Mesenchymal stem cell (in vitro differentiated cells and primary cell): Measurements from ENCODE around the gene FAM200B.

Source experiments
- DNase-seq: peaks from one replicate; pipeline ENCODE4 v3.0.0-alpha.2; 2013
- H2AFZ ChIP-seq: one replicate; pipeline ENCODE4 v1.6.1; 2013; ENCODE audit warnings: low read depth, mild to moderate bottlenecking, control low read depth, inconsistent platforms, low read length, moderate library complexity
- H2AK5ac ChIP-seq: 2 replicates; pipeline ENCODE4 v1.6.1; 2013; ENCODE audit warnings: low read length, moderate library complexity, mild to moderate bottlenecking, inconsistent platforms; ENCODE audit not compliant: severe bottlenecking
- H2BK120ac ChIP-seq: one replicate; pipeline ENCODE4 v1.6.1; 2013; ENCODE audit warnings: low read depth, mild to moderate bottlenecking, inconsistent platforms, low read length, moderate library complexity
- H2BK12ac ChIP-seq, 2 experiments: one replicate each; pipeline ENCODE4 v1.6.1; 2013; ENCODE audit warnings: inconsistent platforms in 2 of 2, low read length in 2 of 2, mild to moderate bottlenecking in 2 of 2, moderate library complexity in 2 of 2, control low read depth in 1 of 2
- H2BK15ac ChIP-seq: one replicate; pipeline ENCODE4 v1.6.1; 2013; ENCODE audit warnings: mild to moderate bottlenecking, low read depth, inconsistent platforms; ENCODE audit not compliant: poor library complexity, severe bottlenecking
- H2BK5ac ChIP-seq: 2 replicates; pipeline ENCODE4 v1.6.1; 2013; ENCODE audit warnings: low read depth, mild to moderate bottlenecking, low read length, control low read depth, inconsistent platforms; ENCODE audit not compliant: poor library complexity, severe bottlenecking
- H3K14ac ChIP-seq, 2 experiments: one replicate each; pipeline ENCODE4 v1.6.1; 2013; ENCODE audit warnings: inconsistent platforms in 2 of 2, low read length in 2 of 2, control low read depth in 1 of 2, mild to moderate bottlenecking in 1 of 2, moderate library complexity in 1 of 2
- H3K18ac ChIP-seq, 2 experiments: one replicate each; pipeline ENCODE4 v1.6.1; 2013; ENCODE audit warnings: inconsistent platforms in 2 of 2, low read length in 2 of 2, control low read depth in 1 of 2, low read depth in 1 of 2, mild to moderate bottlenecking in 1 of 2
- H3K23ac ChIP-seq, 2 experiments: one replicate each; pipeline ENCODE4 v1.6.1; 2013; ENCODE audit warnings: inconsistent platforms in 2 of 2, low read length in 2 of 2, mild to moderate bottlenecking in 2 of 2, moderate library complexity in 2 of 2, control low read depth in 1 of 2
- H3K27ac ChIP-seq: 2 replicates; pipeline ENCODE4 v1.5.1; 2013; ENCODE audit warnings: mild to moderate bottlenecking, moderate library complexity, low read length, control low read depth, inconsistent platforms; ENCODE audit not compliant: poor library complexity, severe bottlenecking
- H3K27me3 ChIP-seq, 2 experiments: 2 replicates each; pipeline versions ENCODE4 v1.6.1 to v1.7.0; 2013; ENCODE audit warnings: low read length in 2 of 2, mild to moderate bottlenecking in 2 of 2, moderate library complexity in 2 of 2, control low read depth in 1 of 2, inconsistent platforms in 1 of 2; ENCODE audit not compliant: control insufficient read depth in 1 of 2, insufficient read depth in 1 of 2
- H3K36me3 ChIP-seq, 2 experiments: 2 replicates each; pipeline versions ENCODE4 v1.6.1 to v1.7.0; 2013; ENCODE audit warnings: low read length in 2 of 2, control low read depth in 1 of 2, inconsistent platforms in 1 of 2, low read depth in 1 of 2, mild to moderate bottlenecking in 1 of 2; ENCODE audit not compliant: insufficient read depth in 2 of 2, control insufficient read depth in 1 of 2
- H3K4ac ChIP-seq, 2 experiments: one replicate each; pipeline ENCODE4 v1.6.1; 2013; ENCODE audit warnings: inconsistent platforms in 2 of 2, low read length in 2 of 2, mild to moderate bottlenecking in 2 of 2, moderate library complexity in 2 of 2, control low read depth in 1 of 2, low read depth in 1 of 2
- H3K4me1 ChIP-seq: 2 replicates; pipeline ENCODE4 v1.6.1; 2013; ENCODE audit warnings: low read depth, low read length, control low read depth; ENCODE audit not compliant: control insufficient read depth, insufficient read depth
- H3K4me2 ChIP-seq: 2 replicates; pipeline ENCODE4 v1.6.1; 2013; ENCODE audit warnings: low read length, mild to moderate bottlenecking, inconsistent platforms; ENCODE audit not compliant: poor library complexity, severe bottlenecking
- H3K4me3 ChIP-seq, 2 experiments: 2 replicates each; pipeline versions ENCODE4 v1.5.1 to v1.7.0; 2013; ENCODE audit warnings: low read length in 2 of 2, mild to moderate bottlenecking in 2 of 2, control low read depth in 1 of 2, low read depth in 1 of 2; ENCODE audit not compliant: insufficient read depth in 1 of 2
- H3K79me1 ChIP-seq: replicated peaks from 2 replicates; pipeline ENCODE4 v1.6.1; 2013; ENCODE audit warnings: mild to moderate bottlenecking, control low read depth, low read length, inconsistent platforms; ENCODE audit not compliant: poor library complexity, severe bottlenecking
- H3K9ac ChIP-seq: 2 replicates; pipeline ENCODE4 v1.7.0; 2013; ENCODE audit warnings: mild to moderate bottlenecking, low read length, moderate library complexity
- H3K9me3 ChIP-seq: 2 replicates; pipeline ENCODE4 v1.7.0; 2013; ENCODE audit warnings: mild to moderate bottlenecking, low read length; ENCODE audit not compliant: control insufficient read depth
- H4K8ac ChIP-seq: one replicate; pipeline ENCODE4 v1.6.1; 2013; ENCODE audit warnings: inconsistent platforms, mild to moderate bottlenecking, low read length, moderate library complexity
- H4K91ac ChIP-seq: one replicate; pipeline ENCODE4 v1.6.1; 2013; ENCODE audit warnings: mild to moderate bottlenecking, low read length, inconsistent platforms
- WGBS: methylation state at CpG from one replicate; pipeline ENCODE4 v1.1.7; 2013; ENCODE audit warnings: mixed read lengths; 5-methylcytosine and 5-hydroxymethylcytosine counted together

The FAM200B gene

GRCh38 chr4:15668566-15669435 lies 12.8 kb upstream of the FAM200B start:
- Histone ChIP-seq H3K4ac (no peak overlapping the region), H3K23ac (no peak overlapping the region), H2BK15ac (no peak overlapping the region), H2BK5ac (no peak overlapping the region), H4K8ac (no peak overlapping the region), H3K9me3 (no peaks in the 10 kb centered on the region), H2BK120ac (no peak overlapping the region), H3K18ac (no peak overlapping the region), H3K4me1 (peaks cover 2% of the 10 kb centered on the region), H2BK12ac (no peak overlapping the region), H3K36me3 (peaks cover 0 to 16% of the 10 kb centered on the region in 2 experiments), H3K79me1 (peaks cover 13% of the 10 kb centered on the region), H2AK5ac (no peak overlapping the region), H3K27ac (no peak overlapping the region), H3K4me3 (no peak overlapping the region), H4K91ac (no peak overlapping the region), H3K9ac (no peak overlapping the region), H2AFZ (no peak overlapping the region), H3K27me3 (no peaks in the 10 kb centered on the region), H3K14ac (no peak overlapping the region), H3K4me2 (no peak overlapping the region)
- no CpG with 5 or more reads among the region's 1 CpG for WGBS
- no peak for DNase-seq

DNA sequence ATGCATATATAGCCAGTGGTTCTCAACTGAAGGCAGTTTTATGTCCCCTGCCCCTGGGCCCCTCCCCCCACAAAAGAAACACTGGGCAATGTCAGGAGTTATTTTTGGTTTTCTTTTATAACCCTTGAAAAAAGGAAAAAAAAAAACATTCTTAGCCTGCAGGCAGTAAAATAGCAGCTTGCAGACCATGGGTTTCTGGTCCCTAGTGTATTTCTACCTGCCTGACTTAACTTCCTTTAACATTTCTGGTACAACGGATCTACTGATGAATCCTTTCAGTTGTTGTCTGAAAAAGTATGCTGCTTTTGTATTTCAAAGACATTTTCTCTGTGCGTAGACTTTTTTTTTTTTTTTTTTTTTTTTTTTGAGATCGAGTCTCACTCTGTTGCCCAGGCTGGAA lies 11.1 kb upstream of the FAM200B start:
- no peak overlapping the region for H2BK5ac ChIP-seq
- no peak for DNase-seq
- no peaks in the 10 kb centered on the region for H3K27me3 ChIP-seq
- H3K9me3 ChIP-seq: no peaks in the 10 kb centered on the region
- H2AK5ac ChIP-seq: no peak overlapping the region
- no peak overlapping the region for H2BK15ac ChIP-seq
- no peak overlapping the region for H3K23ac ChIP-seq
- 100% methylated on average over 1 of the region's 3 CpGs for WGBS
- no peak overlapping the region for H3K27ac ChIP-seq
- no peak overlapping the region for H2BK12ac ChIP-seq
- no peak overlapping the region for H4K8ac ChIP-seq
- H3K4me2 ChIP-seq: no peak overlapping the region
- H3K79me1 ChIP-seq: peaks cover 12% of the 10 kb centered on the region
- H3K9ac ChIP-seq: no peak overlapping the region
- no peak overlapping the region for H4K91ac ChIP-seq
- no peak overlapping the region for H2BK120ac ChIP-seq
- no peak overlapping the region for H3K4me3 ChIP-seq
- no peak overlapping the region for H3K4ac ChIP-seq
- peaks cover 2% of the 10 kb centered on the region for H3K4me1 ChIP-seq
- no peak overlapping the region for H3K14ac ChIP-seq
- H2AFZ ChIP-seq: no peak overlapping the region
- H3K18ac ChIP-seq: no peak overlapping the region
- peaks cover 0 to 16% of the 10 kb centered on the region in 2 experiments for H3K36me3 ChIP-seq

GRCh38 chr4:15672101-15672500 lies 9.5 kb upstream of the FAM200B start:
- H3K9me3 ChIP-seq: no peaks in the 10 kb centered on the region
- 97% methylated on average over 3 of the region's 3 CpGs for WGBS
- no peaks in the 10 kb centered on the region for H3K27me3 ChIP-seq
- H3K18ac ChIP-seq: no peak overlapping the region
- H3K4me3 ChIP-seq: no peak overlapping the region
- no peak overlapping the region for H4K91ac ChIP-seq
- H3K79me1 ChIP-seq: peaks cover 4% of the 10 kb centered on the region
- H3K4ac ChIP-seq: no peak overlapping the region
- no peak overlapping the region for H3K27ac ChIP-seq
- H3K14ac ChIP-seq: no peak overlapping the region
- no peak overlapping the region for H2BK120ac ChIP-seq
- H2AFZ ChIP-seq: no peak overlapping the region
- H3K36me3 ChIP-seq: peaks cover 0 to 8% of the 10 kb centered on the region in 2 experiments
- no peaks in the 10 kb centered on the region for H3K4me1 ChIP-seq
- no peak overlapping the region for H2BK15ac ChIP-seq
- no peak overlapping the region for H2BK12ac ChIP-seq
- no peak overlapping the region for H2BK5ac ChIP-seq
- no peak overlapping the region for H2AK5ac ChIP-seq
- no peak overlapping the region for H3K9ac ChIP-seq
- no peak overlapping the region for H3K4me2 ChIP-seq
- no peak overlapping the region for H3K23ac ChIP-seq
- DNase-seq: no peak
- peak overlapping the region; percentile 54 for H4K8ac ChIP-seq

DNA sequence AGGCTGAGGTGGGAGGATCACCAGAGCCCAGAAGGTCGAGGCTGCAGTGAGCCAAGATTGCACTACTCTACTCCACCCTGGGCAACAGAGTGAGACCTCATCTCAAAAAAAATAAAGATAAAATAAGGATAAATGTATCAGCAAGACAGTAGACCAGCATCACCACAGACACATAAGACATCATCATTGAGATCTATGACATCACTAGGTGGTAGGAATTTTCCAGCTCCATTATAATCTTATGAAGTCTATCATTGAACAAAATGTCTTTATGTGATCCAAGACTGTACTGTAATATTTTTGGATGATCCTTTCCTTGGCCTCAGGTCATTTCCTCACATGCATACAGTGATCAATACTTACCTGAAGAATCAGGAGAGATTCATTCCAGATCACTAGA lies 8.3 kb upstream of the FAM200B start:
- no peak overlapping the region for H2BK15ac ChIP-seq
- H3K4me2 ChIP-seq: no peak overlapping the region
- H3K9ac ChIP-seq: no peak overlapping the region
- H2AFZ ChIP-seq: no peak overlapping the region
- H3K4me3 ChIP-seq: no peak overlapping the region
- H3K79me1 ChIP-seq: peaks cover 4% of the 10 kb centered on the region
- no peak overlapping the region for H3K27ac ChIP-seq
- WGBS: no CpG with 5 or more reads among the region's 1 CpG
- no peaks in the 10 kb centered on the region for H3K27me3 ChIP-seq
- H4K8ac ChIP-seq: no peak overlapping the region
- H2BK5ac ChIP-seq: no peak overlapping the region
- H3K4me1 ChIP-seq: no peaks in the 10 kb centered on the region
- H3K9me3 ChIP-seq: no peaks in the 10 kb centered on the region
- H2BK120ac ChIP-seq: no peak overlapping the region
- H2BK12ac ChIP-seq: no peak overlapping the region
- H2AK5ac ChIP-seq: no peak overlapping the region
- H3K14ac ChIP-seq: no peak overlapping the region
- no peak overlapping the region for H3K23ac ChIP-seq
- DNase-seq: no peak
- no peak overlapping the region for H3K18ac ChIP-seq
- H3K4ac ChIP-seq: no peak overlapping the region
- H3K36me3 ChIP-seq: peaks cover 0 to 4% of the 10 kb centered on the region in 2 experiments
- H4K91ac ChIP-seq: no peak overlapping the region
